Large intestine (tissue), 3 donors: ENCODE measurements around the gene DYNLRB2. TPM values are rescaled to one million over a fixed set of nuclear protein-coding genes. Genes with fewer than 3 reads are reported as not detected.

Source experiments
- DNase-seq, 2 donors: peaks; one replicate each; pipeline versions ENCODE4 v3.0.0 to v3.0.0-alpha.2; 2013
- H3K27ac ChIP-seq: one replicate; pipeline ENCODE4 v1.5.1; 2013; ENCODE audit warnings: low read length
- H3K27me3 ChIP-seq: 2 replicates; pipeline ENCODE4 v1.6.1; 2013; ENCODE audit warnings: low read length; ENCODE audit not compliant: control insufficient read depth, insufficient read depth
- H3K36me3 ChIP-seq: 2 replicates; pipeline ENCODE4 v1.6.1; 2013; ENCODE audit warnings: low read length; ENCODE audit not compliant: control insufficient read depth, insufficient read depth
- H3K4me1 ChIP-seq: one replicate; pipeline ENCODE4 v1.6.1; 2013; ENCODE audit warnings: low read length; ENCODE audit not compliant: control insufficient read depth, insufficient read depth
- H3K4me3 ChIP-seq: one replicate; pipeline ENCODE4 v1.5.1; 2013; ENCODE audit warnings: low read length
- H3K9me3 ChIP-seq: one replicate; pipeline ENCODE4 v1.6.1; 2013; ENCODE audit warnings: mild to moderate bottlenecking, low read depth, low read length, moderate library complexity; ENCODE audit not compliant: control insufficient read depth
- WGBS: methylation state at CpG from one replicate; pipeline ENCODE4 v1.1.5; 2013; ENCODE audit warnings: low lambda C conversion rate; ENCODE audit not compliant: insufficient coverage; 5-methylcytosine and 5-hydroxymethylcytosine counted together
- polyA plus RNA-seq: library from polyadenylated mRNA; unstranded; fragments of 120-200 nt; gene quantifications from one replicate; pipeline ENCODE4 v1.2.1, GENCODE V29; 2013

Gene DYNLRB2
- polyA plus RNA-seq, 1 donor: 0.52 TPM

GRCh38 chr16:80576343-80576912 is 35.6 kb downstream of the DYNLRB2 start:
- Histone ChIP-seq H3K4me1 (peaks cover 3% of the 10 kb centered on the region), H3K9me3 (no peaks in the 10 kb centered on the region), H3K27me3 (no peaks in the 10 kb centered on the region), H3K27ac (no peak overlapping the region), H3K36me3 (no peaks in the 10 kb centered on the region), H3K4me3 (no peak overlapping the region)
- WGBS: 100% methylated on average over 1 of the region's 1 CpG
- DNase-seq: no peak

- Histone ChIP-seq H3K27me3 (no peaks in the 10 kb centered on the region), H3K9me3 (no peaks in the 10 kb centered on the region), H3K4me1 (peaks cover 3% of the 10 kb centered on the region), H3K36me3 (no peaks in the 10 kb centered on the region), H3K27ac (no peak overlapping the region), H3K4me3 (no peak overlapping the region)
- DNase-seq: peak; percentile 22 to 80
- WGBS: no CpG with 5 or more reads among the region's 11 CpGs
Observed at GRCh38 chr16:80577485-80578280, 36.9 kb downstream of the DYNLRB2 start.

- WGBS: no CpG with 5 or more reads among the region's 10 CpGs
Observed at GRCh38 chr16:80580109-80580832, 39.5 kb downstream of the DYNLRB2 start.

GRCh38 chr16:80583466-80583865 is 42.7 kb downstream of the DYNLRB2 start:
- WGBS: no CpG with 5 or more reads among the region's 3 CpGs
- no peaks in the 10 kb centered on the region for H3K4me1 ChIP-seq
- no peak for DNase-seq

More at GRCh38 chr16:80580109-80580832, 39.5 kb downstream of the DYNLRB2 start:
- Histone ChIP-seq H3K4me3 (no peak overlapping the region), H3K36me3 (no peaks in the 10 kb centered on the region), H3K27me3 (no peaks in the 10 kb centered on the region), H3K4me1 (peaks cover 3% of the 10 kb centered on the region), H3K9me3 (no peaks in the 10 kb centered on the region), H3K27ac (no peak overlapping the region)
- DNase-seq: no peak

DNA sequence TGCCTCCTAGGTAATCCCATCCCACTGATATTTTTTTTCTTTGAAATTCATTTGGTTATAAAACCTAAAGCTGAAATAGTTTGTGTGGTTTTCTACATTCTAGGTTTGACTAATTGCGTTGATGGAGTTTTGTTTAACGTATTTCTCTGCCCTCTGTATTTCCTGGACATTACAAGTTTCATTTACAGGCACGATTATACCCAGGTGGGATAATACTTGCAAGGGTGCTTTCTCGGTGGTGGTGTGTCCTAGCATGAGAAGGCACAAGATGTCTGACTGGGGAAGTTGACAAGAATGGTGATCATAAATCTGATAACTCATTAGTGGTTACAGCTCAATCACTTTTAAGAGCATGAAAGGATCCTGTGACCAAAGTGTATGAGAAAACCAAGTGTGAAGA is 45.0 kb downstream of the DYNLRB2 start:
- no peak for DNase-seq
- Histone ChIP-seq H3K27ac (no peak overlapping the region), H3K4me3 (no peak overlapping the region), H3K36me3 (no peaks in the 10 kb centered on the region), H3K9me3 (no peaks in the 10 kb centered on the region), H3K27me3 (no peaks in the 10 kb centered on the region), H3K4me1 (no peaks in the 10 kb centered on the region)
- WGBS: 93% methylated on average over 2 of the region's 4 CpGs

More at GRCh38 chr16:80583466-80583865, 42.7 kb downstream of the DYNLRB2 start:
- no peaks in the 10 kb centered on the region for H3K36me3 ChIP-seq
- no peaks in the 10 kb centered on the region for H3K9me3 ChIP-seq
- H3K4me3 ChIP-seq: no peak overlapping the region
- no peak overlapping the region for H3K27ac ChIP-seq
- no peaks in the 10 kb centered on the region for H3K27me3 ChIP-seq

GRCh38 chr16:80586476-80586875 is 45.7 kb downstream of the DYNLRB2 start:
- Histone ChIP-seq H3K4me1 (no peaks in the 10 kb centered on the region), H3K4me3 (no peak overlapping the region), H3K27me3 (no peaks in the 10 kb centered on the region), H3K9me3 (no peaks in the 10 kb centered on the region), H3K36me3 (no peaks in the 10 kb centered on the region), H3K27ac (no peak overlapping the region)
- no peak for DNase-seq

DNA sequence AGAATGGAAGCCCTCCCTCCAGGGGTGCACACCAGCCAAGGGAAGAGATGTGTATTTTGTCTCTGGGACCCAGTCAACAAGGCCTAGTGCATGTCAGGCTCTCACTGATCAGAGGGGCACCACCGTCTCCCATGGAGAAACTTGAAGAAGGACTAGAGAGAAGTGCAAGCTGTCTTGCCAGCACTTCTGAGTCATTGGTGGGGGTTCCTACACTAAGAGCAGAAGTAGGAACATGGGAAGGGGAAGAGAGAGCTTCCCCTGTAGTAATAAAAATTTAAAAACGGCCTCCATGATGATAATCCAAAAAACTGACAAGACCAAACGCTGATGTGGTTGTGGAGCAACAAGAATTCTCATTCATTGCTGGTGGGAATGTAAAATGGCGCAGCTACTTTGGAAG is 46.3 kb downstream of the DYNLRB2 start:
- H3K4me1 ChIP-seq: no peaks in the 10 kb centered on the region
- no peaks in the 10 kb centered on the region for H3K27me3 ChIP-seq
- WGBS: 94% methylated on average over 2 of the region's 4 CpGs
- no peaks in the 10 kb centered on the region for H3K9me3 ChIP-seq
- DNase-seq: no peak
- H3K27ac ChIP-seq: no peak overlapping the region
- H3K36me3 ChIP-seq: no peaks in the 10 kb centered on the region
- H3K4me3 ChIP-seq: no peak overlapping the region

DNA sequence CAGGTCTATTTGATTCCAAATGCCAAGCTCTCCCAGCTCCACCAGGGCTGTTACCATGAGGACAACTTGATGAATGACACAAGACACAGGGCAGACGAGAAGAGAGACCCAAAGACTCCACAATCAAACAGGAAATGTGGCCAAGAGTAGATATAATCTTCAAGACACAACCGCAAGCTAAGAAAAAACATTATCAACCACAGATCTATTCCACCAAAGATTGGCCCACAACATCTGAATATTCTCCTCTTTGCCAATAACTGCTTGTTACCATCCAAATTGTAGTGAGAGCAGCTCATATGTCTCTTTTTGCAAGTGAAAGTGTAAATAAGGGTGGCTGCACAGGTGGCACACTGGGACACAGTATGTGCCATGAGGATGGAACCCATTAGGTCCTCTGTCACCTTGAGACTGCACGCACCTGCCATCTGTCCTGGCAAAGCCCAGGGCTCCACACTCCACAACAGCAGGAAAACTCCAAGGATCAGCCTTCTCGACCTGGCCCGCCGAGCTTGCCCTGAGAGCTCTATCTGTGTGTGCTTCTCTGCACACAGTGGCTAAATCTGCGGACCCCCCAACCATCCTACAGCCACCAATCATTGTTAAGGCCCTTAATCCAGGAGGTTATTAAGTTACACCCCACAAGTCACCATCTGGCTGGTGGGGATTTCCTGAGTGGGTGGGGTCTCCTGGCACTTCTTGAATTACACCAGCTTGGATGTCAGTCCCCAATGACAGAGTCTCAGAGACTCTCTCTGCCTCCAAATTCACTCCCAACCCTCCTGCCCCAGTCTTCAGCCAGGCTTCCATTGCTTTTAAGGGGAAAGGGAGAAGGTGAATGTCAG is 50.5 kb downstream of the DYNLRB2 start:
- Histone ChIP-seq H3K4me1 (no peaks in the 10 kb centered on the region), H3K4me3 (no peak overlapping the region), H3K9me3 (no peaks in the 10 kb centered on the region), H3K27ac (no peak overlapping the region), H3K27me3 (no peaks in the 10 kb centered on the region), H3K36me3 (no peaks in the 10 kb centered on the region)
- DNase-seq: no peak
- WGBS: no CpG with 5 or more reads among the region's 7 CpGs

DNA sequence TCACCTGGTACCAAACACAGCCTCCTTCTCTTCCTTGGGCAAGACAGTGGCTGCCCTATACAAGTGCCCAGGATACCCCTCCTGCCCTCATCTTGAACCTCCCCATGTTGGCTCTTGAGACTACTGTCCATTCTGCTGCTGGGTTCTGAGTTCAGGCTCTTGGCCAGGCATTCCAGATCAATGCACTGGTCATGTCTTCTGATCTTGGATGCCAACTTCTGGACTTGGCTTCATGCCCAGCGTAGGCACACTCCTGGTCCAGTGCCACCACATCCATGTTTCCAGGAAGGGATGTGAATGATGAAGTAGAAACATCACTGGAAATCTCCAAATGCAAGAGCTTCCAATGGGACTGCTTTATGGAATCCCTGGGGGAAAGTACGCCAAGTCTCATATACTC is 51.5 kb downstream of the DYNLRB2 start:
- no peaks in the 10 kb centered on the region for H3K36me3 ChIP-seq
- H3K4me1 ChIP-seq: no peaks in the 10 kb centered on the region
- no peaks in the 10 kb centered on the region for H3K9me3 ChIP-seq
- H3K27me3 ChIP-seq: no peaks in the 10 kb centered on the region
- no peak overlapping the region for H3K4me3 ChIP-seq
- DNase-seq: no peak
- H3K27ac ChIP-seq: no peak overlapping the region
- WGBS: no CpG with 5 or more reads among the region's 2 CpGs

DNA sequence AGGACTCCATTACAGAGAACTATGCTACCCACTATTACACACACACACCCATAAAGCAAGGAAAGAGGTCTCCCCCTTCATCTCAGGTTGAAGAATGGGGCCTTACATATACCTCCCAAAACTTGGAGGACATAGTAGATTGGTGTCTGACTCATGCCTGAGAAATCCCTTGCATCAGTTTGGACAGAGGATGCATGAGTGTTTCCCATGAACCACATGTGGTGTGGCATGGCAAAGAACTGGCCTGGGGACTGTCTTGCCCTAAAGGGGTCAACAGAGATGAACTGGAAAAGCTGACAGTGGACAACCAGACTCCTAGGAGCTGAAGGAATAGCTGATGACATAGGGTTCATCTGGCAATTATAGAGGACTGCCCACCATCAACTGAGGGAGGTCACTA is 54.0 kb downstream of the DYNLRB2 start:
- H3K27me3 ChIP-seq: no peaks in the 10 kb centered on the region
- H3K27ac ChIP-seq: no peak overlapping the region
- no peaks in the 10 kb centered on the region for H3K9me3 ChIP-seq
- H3K4me3 ChIP-seq: no peak overlapping the region
- H3K4me1 ChIP-seq: no peaks in the 10 kb centered on the region
- no peak for DNase-seq
- H3K36me3 ChIP-seq: no peaks in the 10 kb centered on the region
